ENCODE results near the gene FMO3.

FMO3 gene

DNA sequence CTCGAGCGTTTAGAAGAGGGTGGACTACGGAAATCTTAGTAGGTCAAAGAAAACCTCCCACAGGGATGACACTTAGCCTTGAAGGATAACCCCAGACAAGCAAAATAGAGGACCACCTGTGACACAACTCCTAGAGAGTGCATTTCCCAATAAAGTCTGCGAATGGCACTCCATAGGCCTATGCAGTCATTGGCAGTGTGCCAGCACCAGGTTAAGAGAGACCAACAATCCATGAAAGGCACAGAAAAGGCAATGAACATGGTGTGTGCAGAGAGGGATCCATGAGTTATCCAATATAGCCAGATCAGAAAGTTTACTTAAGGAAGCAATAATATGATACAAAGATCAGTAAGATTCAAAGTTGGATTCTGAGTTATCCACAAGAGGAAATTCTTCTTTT lies 49.2 kb downstream of the FMO3 start:
- Histone ChIP-seq H3K27me3 (ENCODE audit: low read depth, low read length) (no peaks in the 10 kb centered on the region), H3K9me3 (ENCODE audit: control insufficient read depth in 1 of 2, low read length in 2 of 2) (no peaks in the 10 kb centered on the region), H3K27ac (ENCODE audit: low read length) (no peak overlapping the region), H3K36me3 (ENCODE audit: control insufficient read depth in 1 of 2, insufficient read depth in 2 of 2, low read length in 2 of 2) (no peaks in the 10 kb centered on the region), H3K4me3 (ENCODE audit: low read depth in 1 of 2, low read length in 2 of 2) (no peak overlapping the region), H3K4me1 (ENCODE audit: control insufficient read depth in 1 of 2, insufficient read depth in 2 of 2, low read length in 2 of 2) (peaks cover 4 to 12% of the 10 kb centered on the region in 2 donors)

DNA sequence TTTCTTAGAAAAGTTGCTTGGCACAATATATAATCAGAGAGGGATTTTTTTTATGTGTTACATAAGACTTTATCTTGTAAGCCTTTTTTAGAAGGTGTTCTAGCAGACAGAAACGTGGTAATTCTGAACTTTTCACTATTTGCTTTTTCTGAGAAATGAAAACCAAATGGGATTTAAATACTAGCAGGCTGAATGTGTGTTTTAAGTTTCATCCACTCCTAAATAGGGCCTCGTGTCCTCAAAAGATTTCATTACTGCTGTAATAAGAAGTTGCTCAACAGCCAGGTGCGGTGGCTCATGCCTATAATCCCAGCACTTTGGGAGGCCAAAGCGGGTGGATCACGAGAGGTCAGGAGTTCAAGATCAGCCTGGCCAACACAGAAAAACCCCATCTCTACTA lies 49.7 kb downstream of the FMO3 start:
- H3K27ac ChIP-seq (ENCODE audit: low read length): no peak overlapping the region
- no peaks in the 10 kb centered on the region for H3K27me3 ChIP-seq (ENCODE audit: low read depth, low read length)
- H3K36me3 ChIP-seq (ENCODE audit: control insufficient read depth in 1 of 2, insufficient read depth in 2 of 2, low read length in 2 of 2): no peaks in the 10 kb centered on the region
- H3K4me1 ChIP-seq (ENCODE audit: control insufficient read depth in 1 of 2, insufficient read depth in 2 of 2, low read length in 2 of 2): peaks cover 4 to 12% of the 10 kb centered on the region in 2 donors
- no peak overlapping the region for H3K4me3 ChIP-seq (ENCODE audit: low read depth in 1 of 2, low read length in 2 of 2)
- no peaks in the 10 kb centered on the region for H3K9me3 ChIP-seq (ENCODE audit: control insufficient read depth in 1 of 2, low read length in 2 of 2)

DNA sequence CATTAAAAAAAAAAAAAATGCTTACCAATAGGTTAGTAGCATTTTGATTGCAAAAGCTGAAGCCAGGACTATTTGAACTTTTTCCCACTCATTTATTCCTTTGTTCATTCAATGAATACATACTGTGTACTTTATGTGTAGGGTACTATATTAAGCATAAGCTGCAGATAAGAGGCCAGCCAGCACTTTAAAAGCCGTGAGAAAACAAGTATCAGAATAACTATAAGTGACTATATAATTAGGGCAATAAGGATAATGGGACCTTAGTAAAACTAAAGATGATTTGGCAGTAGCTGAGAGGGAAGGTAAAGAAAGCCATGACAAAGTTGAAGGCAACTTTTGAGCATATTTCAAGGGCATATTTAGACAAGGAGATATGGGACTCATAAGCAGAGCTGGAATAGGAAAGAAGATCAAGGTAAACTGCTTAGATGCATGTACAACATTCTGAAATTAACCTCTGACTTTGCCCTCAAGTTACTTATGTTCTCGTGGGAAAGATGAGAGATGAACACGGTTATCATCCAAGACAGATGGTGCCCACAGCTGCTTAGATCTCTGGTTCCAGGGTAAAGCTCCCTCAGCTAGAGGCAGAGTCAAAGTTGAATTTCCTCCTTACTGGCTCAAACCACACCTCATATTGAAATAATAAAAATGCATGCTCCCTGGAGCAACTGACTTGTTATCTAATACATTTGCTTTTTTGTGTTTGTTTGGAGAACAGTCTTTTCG lies 50.4 kb downstream of the FMO3 start:
- Histone ChIP-seq H3K27ac (ENCODE audit: low read length) (peak overlapping the region; percentile 72), H3K4me3 (ENCODE audit: low read depth in 1 of 2, low read length in 2 of 2) (no peak overlapping the region), H3K36me3 (ENCODE audit: control insufficient read depth in 1 of 2, insufficient read depth in 2 of 2, low read length in 2 of 2) (no peaks in the 10 kb centered on the region), H3K27me3 (ENCODE audit: low read depth, low read length) (no peaks in the 10 kb centered on the region), H3K9me3 (ENCODE audit: control insufficient read depth in 1 of 2, low read length in 2 of 2) (no peaks in the 10 kb centered on the region), H3K4me1 (ENCODE audit: control insufficient read depth in 1 of 2, insufficient read depth in 2 of 2, low read length in 2 of 2) (peaks cover 4 to 12% of the 10 kb centered on the region in 2 donors)

DNA sequence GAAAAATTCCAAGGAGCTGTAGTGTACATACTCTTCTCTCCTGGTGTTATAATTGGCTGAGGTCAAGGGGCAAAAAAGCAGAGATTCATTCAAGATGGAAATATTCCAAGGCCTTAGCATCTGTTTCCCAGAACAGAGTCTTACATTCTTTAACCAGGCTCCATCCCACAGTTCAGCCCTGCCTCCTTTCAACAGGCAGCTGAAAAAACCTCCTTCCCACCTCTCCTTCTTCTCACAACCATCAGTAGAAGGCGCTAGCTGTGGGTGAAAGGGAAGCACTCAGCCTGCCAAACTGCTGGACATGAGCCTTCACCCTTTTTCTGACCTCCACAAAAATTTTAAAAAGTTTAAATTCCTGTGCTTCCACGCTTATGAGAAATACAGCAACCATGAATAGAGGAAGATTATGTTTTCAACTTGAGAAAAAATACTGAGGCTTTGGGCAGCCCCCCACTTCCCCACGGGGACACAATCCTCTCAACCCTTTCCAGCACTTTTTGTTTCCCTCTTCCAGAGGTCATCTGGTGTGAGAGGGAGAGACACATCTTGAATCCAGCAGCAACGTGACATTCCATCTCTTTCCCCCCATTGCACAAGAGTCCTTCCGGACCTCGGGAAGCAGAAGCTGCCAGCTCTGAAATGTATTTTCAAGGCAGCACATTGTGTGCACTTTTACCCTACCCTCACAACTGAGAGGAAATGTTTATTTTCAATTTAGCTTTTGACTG lies 51.1 kb downstream of the FMO3 start:
- Histone ChIP-seq H3K9me3 (ENCODE audit: control insufficient read depth in 1 of 2, low read length in 2 of 2) (no peaks in the 10 kb centered on the region), H3K4me1 (ENCODE audit: control insufficient read depth in 1 of 2, insufficient read depth in 2 of 2, low read length in 2 of 2) (peaks cover 4 to 12% of the 10 kb centered on the region in 2 donors), H3K4me3 (ENCODE audit: low read depth in 1 of 2, low read length in 2 of 2) (no peak overlapping the region), H3K36me3 (ENCODE audit: control insufficient read depth in 1 of 2, insufficient read depth in 2 of 2, low read length in 2 of 2) (no peaks in the 10 kb centered on the region), H3K27ac (ENCODE audit: low read length) (peak overlapping the region; percentile 72), H3K27me3 (ENCODE audit: low read depth, low read length) (no peaks in the 10 kb centered on the region)

DNA sequence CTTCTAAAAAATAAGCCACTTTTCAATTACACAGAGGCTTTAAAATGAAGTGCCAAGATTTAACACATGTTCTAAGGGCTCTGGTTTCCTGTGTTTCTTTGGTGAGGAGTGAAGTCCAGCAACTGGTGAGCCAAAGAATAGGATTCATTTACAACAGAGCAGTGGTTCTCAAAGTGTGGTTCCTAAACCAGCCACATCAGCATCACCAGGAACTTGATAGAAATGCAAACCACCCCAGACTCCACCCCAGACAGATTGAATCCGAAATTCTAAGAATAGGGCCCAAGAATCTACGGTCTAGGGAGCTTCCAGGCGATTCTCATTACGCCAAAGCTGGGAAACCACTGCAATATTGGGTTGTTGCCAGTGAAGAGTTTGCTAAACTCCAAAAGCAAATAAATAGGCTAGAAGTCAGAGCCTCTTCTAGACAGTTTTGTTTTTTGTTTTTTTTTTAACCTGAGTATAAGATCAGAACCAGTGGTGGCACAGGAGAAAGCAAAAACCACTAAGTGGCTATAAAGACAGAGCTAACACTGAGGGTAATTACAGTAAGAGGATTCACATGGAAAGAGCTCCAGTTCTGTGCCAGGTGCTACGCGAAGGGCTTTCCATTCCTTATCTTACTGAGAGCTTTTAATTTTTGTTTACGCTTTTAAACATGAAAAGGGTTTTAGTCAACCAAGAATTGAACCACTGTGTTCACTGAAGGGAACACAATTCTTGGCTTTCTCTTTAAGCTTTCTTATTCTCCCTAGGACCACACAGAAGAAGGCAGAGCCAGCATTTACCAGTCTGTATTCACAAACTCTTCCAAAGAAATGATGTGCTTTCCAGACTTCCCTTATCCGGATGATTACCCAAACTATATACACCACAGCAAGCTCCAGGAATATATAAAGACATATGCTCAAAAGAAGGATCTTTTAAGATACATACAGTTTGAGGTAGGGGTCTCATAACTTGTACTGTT lies 52.0 kb downstream of the FMO3 start:
- H3K4me1 ChIP-seq (ENCODE audit: control insufficient read depth in 1 of 2, insufficient read depth in 2 of 2, low read length in 2 of 2): peaks cover 4 to 12% of the 10 kb centered on the region in 2 donors
- H3K9me3 ChIP-seq (ENCODE audit: control insufficient read depth in 1 of 2, low read length in 2 of 2): no peaks in the 10 kb centered on the region
- peak overlapping the region; percentile 72 for H3K27ac ChIP-seq (ENCODE audit: low read length)
- no peak overlapping the region for H3K4me3 ChIP-seq (ENCODE audit: low read depth in 1 of 2, low read length in 2 of 2)
- no peaks in the 10 kb centered on the region for H3K27me3 ChIP-seq (ENCODE audit: low read depth, low read length)
- H3K36me3 ChIP-seq (ENCODE audit: control insufficient read depth in 1 of 2, insufficient read depth in 2 of 2, low read length in 2 of 2): no peaks in the 10 kb centered on the region

DNA sequence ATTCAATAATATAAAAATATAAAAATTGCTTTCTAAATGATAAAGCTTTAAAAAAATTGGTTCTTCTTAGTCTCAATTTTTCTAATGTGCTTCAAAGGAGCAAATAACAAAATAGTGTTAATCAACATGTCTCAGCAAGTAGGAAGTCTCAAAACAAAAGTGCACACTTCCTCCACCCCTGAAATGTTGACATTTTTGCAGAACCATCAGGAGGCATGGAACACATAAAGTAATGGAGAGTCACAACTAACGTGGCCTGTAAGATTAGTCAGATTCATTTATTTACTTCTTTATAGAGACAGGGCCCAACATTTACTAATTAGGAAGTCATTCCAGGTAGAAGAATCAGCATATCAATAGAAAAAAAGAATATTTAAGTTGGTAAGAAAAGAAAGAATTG lies 59.5 kb downstream of the FMO3 start:
- no peaks in the 10 kb centered on the region for H3K4me1 ChIP-seq (ENCODE audit: control insufficient read depth in 1 of 2, insufficient read depth in 2 of 2, low read length in 2 of 2)

DNA sequence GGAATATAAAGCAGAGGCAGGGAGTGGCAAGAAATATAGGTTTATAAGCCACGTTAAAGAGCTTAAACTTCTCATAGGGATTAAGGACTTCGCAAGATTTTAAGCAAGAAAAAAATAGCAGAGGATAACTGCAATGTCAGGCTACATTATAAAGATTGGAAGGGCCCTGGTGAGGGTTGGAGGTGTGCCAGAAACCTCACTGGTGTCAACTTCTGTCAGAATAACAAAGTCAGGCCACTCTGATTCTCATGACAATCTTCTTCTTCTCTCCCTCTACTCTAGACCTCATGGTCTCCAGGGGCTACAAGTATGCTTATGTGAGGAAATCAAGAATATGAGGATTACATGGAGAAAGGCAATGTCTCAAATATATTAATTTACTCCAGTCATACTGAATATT lies 61.8 kb downstream of the FMO3 start:
- Histone ChIP-seq H3K36me3 (ENCODE audit: control insufficient read depth in 1 of 2, insufficient read depth in 2 of 2, low read length in 2 of 2) (no peaks in the 10 kb centered on the region), H3K4me1 (ENCODE audit: control insufficient read depth in 1 of 2, insufficient read depth in 2 of 2, low read length in 2 of 2) (no peaks in the 10 kb centered on the region), H3K27me3 (ENCODE audit: low read depth, low read length) (no peaks in the 10 kb centered on the region), H3K4me3 (ENCODE audit: low read depth in 1 of 2, low read length in 2 of 2) (no peak overlapping the region), H3K9me3 (ENCODE audit: control insufficient read depth in 1 of 2, low read length in 2 of 2) (no peaks in the 10 kb centered on the region), H3K27ac (ENCODE audit: low read length) (no peak overlapping the region)

More for the DNA sequence above, 59.5 kb downstream of the FMO3 start:
- no peaks in the 10 kb centered on the region for H3K36me3 ChIP-seq (ENCODE audit: control insufficient read depth in 1 of 2, insufficient read depth in 2 of 2, low read length in 2 of 2)
- no peak overlapping the region for H3K27ac ChIP-seq (ENCODE audit: low read length)
- no peak overlapping the region for H3K4me3 ChIP-seq (ENCODE audit: low read depth in 1 of 2, low read length in 2 of 2)
- H3K27me3 ChIP-seq (ENCODE audit: low read depth, low read length): no peaks in the 10 kb centered on the region
- no peaks in the 10 kb centered on the region for H3K9me3 ChIP-seq (ENCODE audit: control insufficient read depth in 1 of 2, low read length in 2 of 2)

DNA sequence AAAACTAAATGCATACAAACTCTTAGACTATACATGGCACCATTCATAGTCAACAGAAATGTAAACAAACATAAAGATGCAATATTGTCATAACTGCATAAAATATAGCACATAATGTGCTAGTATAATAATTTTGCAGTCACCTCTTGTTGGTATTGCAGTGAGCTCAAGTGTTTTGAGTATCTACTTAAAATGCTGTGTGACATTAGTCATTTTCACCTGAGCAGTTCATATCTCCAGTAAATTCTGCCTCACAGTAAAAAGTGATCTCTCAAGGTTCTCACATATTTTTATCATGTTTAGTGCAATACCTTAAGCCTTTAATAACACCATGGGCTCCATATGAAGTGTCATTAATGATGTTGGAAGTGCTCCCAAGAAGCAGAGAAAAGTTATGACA lies 64.8 kb downstream of the FMO3 start:
- Histone ChIP-seq H3K27me3 (ENCODE audit: low read depth, low read length) (no peaks in the 10 kb centered on the region), H3K27ac (ENCODE audit: low read length) (no peak overlapping the region), H3K4me1 (ENCODE audit: control insufficient read depth in 1 of 2, insufficient read depth in 2 of 2, low read length in 2 of 2) (no peaks in the 10 kb centered on the region), H3K36me3 (ENCODE audit: control insufficient read depth in 1 of 2, insufficient read depth in 2 of 2, low read length in 2 of 2) (no peaks in the 10 kb centered on the region), H3K9me3 (ENCODE audit: control insufficient read depth in 1 of 2, low read length in 2 of 2) (no peaks in the 10 kb centered on the region), H3K4me3 (ENCODE audit: low read depth in 1 of 2, low read length in 2 of 2) (no peak overlapping the region)

DNA sequence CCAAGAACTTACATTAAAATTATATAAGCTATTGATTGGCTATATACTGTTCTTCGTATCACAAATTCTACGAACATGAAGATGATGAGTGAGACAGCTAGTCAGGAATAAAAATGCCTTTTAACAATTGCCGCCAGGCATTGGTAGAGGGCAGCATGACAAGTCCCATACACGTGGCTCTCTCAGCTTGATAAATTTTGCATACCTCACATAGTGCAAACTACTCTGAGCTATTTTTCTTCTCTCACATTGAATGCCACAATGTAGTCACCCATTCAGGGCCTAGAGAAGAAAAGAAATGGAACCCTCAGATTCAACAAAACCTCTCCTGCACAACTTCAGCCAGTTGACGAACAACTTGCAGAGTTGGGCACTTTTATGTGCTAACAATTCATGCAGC lies 67.4 kb downstream of the FMO3 start:
- Histone ChIP-seq H3K9me3 (ENCODE audit: control insufficient read depth in 1 of 2, low read length in 2 of 2) (no peaks in the 10 kb centered on the region), H3K4me1 (ENCODE audit: control insufficient read depth in 1 of 2, insufficient read depth in 2 of 2, low read length in 2 of 2) (peaks cover 0 to 5% of the 10 kb centered on the region in 2 donors), H3K36me3 (ENCODE audit: control insufficient read depth in 1 of 2, insufficient read depth in 2 of 2, low read length in 2 of 2) (no peaks in the 10 kb centered on the region), H3K4me3 (ENCODE audit: low read depth in 1 of 2, low read length in 2 of 2) (no peak overlapping the region), H3K27ac (ENCODE audit: low read length) (no peak overlapping the region), H3K27me3 (ENCODE audit: low read depth, low read length) (no peaks in the 10 kb centered on the region)

DNA sequence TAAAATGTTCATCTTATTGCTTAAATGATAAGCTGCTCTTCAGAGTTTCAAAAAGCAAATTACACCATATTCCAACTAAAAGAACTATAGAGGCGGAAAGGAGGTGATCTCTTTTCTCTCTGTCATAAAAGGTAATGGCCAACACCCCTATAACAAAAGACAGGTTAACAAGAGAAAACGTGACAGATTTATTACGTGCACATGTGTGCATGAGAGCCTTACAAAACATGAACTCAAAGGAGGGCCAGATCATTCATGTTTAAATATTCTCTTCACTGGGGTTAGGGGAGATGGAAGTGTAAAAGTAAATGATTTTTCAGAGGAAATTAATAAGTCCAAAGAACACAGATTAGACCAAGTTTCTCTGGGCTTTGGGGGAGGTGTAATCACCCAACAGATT lies 67.8 kb downstream of the FMO3 start:
- Histone ChIP-seq H3K27me3 (ENCODE audit: low read depth, low read length) (no peaks in the 10 kb centered on the region), H3K36me3 (ENCODE audit: control insufficient read depth in 1 of 2, insufficient read depth in 2 of 2, low read length in 2 of 2) (no peaks in the 10 kb centered on the region), H3K4me1 (ENCODE audit: control insufficient read depth in 1 of 2, insufficient read depth in 2 of 2, low read length in 2 of 2) (peaks cover 0 to 5% of the 10 kb centered on the region in 2 donors), H3K4me3 (ENCODE audit: low read depth in 1 of 2, low read length in 2 of 2) (no peak overlapping the region), H3K27ac (ENCODE audit: low read length) (no peak overlapping the region), H3K9me3 (ENCODE audit: control insufficient read depth in 1 of 2, low read length in 2 of 2) (no peaks in the 10 kb centered on the region)

DNA sequence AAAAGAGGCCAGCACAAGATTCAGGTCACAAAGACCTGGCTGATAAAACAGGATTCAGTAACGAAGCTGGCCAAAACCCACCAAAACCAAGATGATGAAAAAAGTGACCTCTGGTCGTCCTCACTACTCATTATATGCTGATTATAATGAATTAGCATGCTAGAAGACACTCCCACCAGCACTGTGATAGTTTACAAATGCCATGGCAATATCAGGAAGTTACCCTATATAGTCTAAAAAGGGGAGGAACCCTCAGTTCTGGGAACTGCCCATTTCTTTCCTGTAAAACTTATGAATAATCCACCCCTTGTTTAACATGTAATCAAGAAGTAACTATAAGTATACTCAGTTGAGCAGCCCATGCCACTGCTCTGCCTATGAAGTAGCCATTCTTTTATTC lies 68.4 kb downstream of the FMO3 start:
- H3K9me3 ChIP-seq (ENCODE audit: control insufficient read depth in 1 of 2, low read length in 2 of 2): no peaks in the 10 kb centered on the region
- H3K4me3 ChIP-seq (ENCODE audit: low read depth in 1 of 2, low read length in 2 of 2): no peak overlapping the region
- no peaks in the 10 kb centered on the region for H3K36me3 ChIP-seq (ENCODE audit: control insufficient read depth in 1 of 2, insufficient read depth in 2 of 2, low read length in 2 of 2)
- H3K4me1 ChIP-seq (ENCODE audit: control insufficient read depth in 1 of 2, insufficient read depth in 2 of 2, low read length in 2 of 2): peaks cover 0 to 5% of the 10 kb centered on the region in 2 donors
- no peaks in the 10 kb centered on the region for H3K27me3 ChIP-seq (ENCODE audit: low read depth, low read length)
- H3K27ac ChIP-seq (ENCODE audit: low read length): no peak overlapping the region

Measured in muscle layer of duodenum (tissue), 2 donors.